KOPT-K1 (cell line): ENCODE measurements around the gene PIGU.

Experiments used
- H3K27ac ChIP-seq: fragments of 200-600 bp; sonication (generic); 2 replicates; pipeline ENCODE4 v1.5.1; 2016; ENCODE audit warnings: antibody characterized with exemption, mild to moderate bottlenecking, low read depth, low read length; ENCODE audit not compliant: poor library complexity, severe bottlenecking
- H3K36me3 ChIP-seq: fragments of 200-600 bp; sonication (generic); 2 replicates; pipeline ENCODE4 v1.5.1; 2017; ENCODE audit warnings: antibody characterized with exemption, mild to moderate bottlenecking, low read length, moderate library complexity; ENCODE audit not compliant: insufficient read depth
- H3K9me3 ChIP-seq: fragments of 200-600 bp; sonication (generic); 2 replicates; pipeline ENCODE4 v1.5.1; 2017; ENCODE audit warnings: antibody characterized with exemption, low read length, mild to moderate bottlenecking; ENCODE audit not compliant: insufficient read depth, poor library complexity, severe bottlenecking

Gene PIGU

GRCh38 chr20:34540596-34541263 lies 136.2 kb downstream of the PIGU start:
- Histone ChIP-seq H3K36me3 (peaks cover 69% of the 10 kb centered on the region), H3K9me3 (no peaks in the 10 kb centered on the region), H3K27ac (no peak overlapping the region)

DNA sequence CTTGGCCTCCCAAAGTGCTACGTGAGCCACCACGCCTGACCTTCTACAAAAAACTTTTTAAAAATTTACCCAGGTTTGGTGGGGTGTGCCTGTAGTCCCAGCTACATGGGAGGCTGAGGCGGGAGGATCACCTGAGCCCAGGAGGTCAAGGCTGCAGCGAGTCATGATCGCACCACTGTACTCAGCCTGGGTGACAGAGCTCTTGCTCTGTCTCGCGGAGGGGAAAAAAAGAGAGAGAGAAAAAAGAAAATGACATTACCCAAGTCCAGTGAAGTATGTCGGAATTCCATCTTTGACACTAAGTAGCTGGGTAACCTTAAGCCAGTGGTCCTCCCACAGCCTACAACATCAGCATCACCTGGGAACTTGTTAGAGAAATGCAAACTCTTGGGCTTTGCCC lies 137.1 kb downstream of the PIGU start:
- Histone ChIP-seq H3K27ac (no peak overlapping the region), H3K36me3 (peaks cover 79% of the 10 kb centered on the region), H3K9me3 (no peaks in the 10 kb centered on the region)

DNA sequence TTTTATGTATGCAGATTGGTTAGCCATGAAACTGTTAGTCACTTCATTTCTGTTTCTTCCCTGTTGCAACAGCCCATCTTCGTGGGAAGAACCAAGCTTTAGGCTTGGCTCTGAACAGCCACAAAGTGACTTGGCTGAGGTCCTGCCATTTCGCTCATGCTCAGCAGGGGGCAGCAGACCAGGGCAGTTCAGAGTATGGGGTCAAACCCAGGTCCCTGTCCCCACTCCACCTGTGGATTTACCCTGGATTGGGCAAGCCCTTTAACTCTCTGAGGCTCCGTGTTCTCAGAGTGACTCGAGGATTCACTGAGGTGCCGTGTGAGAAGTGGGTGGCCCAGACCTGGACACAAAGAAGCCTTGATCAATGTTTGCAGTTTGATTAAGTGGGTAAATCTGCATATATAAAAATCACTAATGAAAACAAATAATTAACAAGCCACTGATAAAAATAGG lies 138.2 kb downstream of the PIGU start:
- no peaks in the 10 kb centered on the region for H3K9me3 ChIP-seq
- H3K27ac ChIP-seq = no peak overlapping the region
- peaks cover 89% of the 10 kb centered on the region for H3K36me3 ChIP-seq

- H3K27ac ChIP-seq = no peak overlapping the region
- H3K36me3 ChIP-seq = peaks cover 97% of the 10 kb centered on the region
- H3K9me3 ChIP-seq = no peaks in the 10 kb centered on the region
Measured at GRCh38 chr20:34537651-34538050, 139.2 kb downstream of the PIGU start.

DNA sequence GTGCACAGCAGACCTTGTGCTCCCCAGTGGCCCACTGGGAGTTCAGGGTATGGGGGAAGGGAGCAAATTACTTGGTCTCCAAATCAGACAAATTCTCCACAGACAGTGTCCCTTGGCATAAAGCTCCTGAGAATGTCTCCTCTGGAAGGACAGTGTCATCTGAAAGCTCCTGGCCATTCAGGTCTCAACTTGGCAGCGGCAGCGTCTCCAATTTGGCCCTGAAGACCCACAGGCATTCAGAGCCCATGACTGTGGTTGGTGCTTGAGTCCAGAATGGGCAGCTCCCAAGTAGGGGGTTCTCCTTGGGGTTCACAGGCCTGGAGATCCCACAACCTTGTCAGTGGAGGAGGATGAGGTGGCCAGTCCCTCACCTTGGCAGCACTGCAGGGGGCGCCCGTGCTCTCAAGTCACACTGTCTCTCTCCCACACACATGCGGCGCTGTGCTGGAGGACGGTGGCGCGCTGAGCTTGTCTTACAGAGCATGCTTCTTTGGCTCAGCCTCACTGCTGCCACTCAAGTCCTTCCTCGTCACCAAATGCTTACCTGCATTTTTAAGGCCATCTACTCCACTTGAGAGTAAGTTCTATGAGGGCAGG lies 140.0 kb downstream of the PIGU start:
- Histone ChIP-seq H3K36me3 (peaks cover 97% of the 10 kb centered on the region), H3K9me3 (no peaks in the 10 kb centered on the region), H3K27ac (no peak overlapping the region)

GRCh38 chr20:34535857-34536256 lies 141.0 kb downstream of the PIGU start:
- Histone ChIP-seq H3K36me3 (peaks cover 97% of the 10 kb centered on the region), H3K9me3 (no peaks in the 10 kb centered on the region), H3K27ac (no peak overlapping the region)

DNA sequence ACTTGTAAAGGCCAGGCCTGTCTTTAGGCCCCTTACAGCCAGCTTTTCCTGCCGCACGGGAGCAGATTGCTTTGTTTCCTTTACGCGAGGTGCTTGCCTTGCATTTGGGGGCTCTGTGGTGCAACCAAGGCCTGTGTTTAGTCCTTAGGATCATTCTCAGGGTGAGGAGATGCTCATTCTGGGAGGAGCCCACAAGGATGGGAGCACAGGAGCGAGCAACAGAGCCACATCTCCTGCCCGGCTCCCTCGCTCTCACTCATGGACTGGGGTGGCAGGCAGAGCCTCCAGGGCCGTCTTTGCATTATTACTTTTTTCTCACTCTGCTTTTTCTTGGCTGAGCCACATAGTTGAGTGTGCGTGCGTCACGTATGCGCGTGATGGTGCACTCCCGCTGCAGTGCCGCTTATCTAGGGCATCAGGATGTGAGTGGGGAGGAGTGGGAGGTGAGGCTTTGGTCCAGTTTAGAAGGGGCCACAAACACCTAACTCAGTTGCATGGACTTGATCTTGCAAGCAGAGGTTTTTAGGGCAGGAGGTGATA lies 141.5 kb downstream of the PIGU start:
- no peaks in the 10 kb centered on the region for H3K9me3 ChIP-seq
- no peak overlapping the region for H3K27ac ChIP-seq
- H3K36me3 ChIP-seq = peaks cover 97% of the 10 kb centered on the region

- Histone ChIP-seq H3K9me3 (no peaks in the 10 kb centered on the region), H3K27ac (no peak overlapping the region), H3K36me3 (peaks cover 97% of the 10 kb centered on the region)
Measured at GRCh38 chr20:34534391-34535165, 142.3 kb downstream of the PIGU start.

DNA sequence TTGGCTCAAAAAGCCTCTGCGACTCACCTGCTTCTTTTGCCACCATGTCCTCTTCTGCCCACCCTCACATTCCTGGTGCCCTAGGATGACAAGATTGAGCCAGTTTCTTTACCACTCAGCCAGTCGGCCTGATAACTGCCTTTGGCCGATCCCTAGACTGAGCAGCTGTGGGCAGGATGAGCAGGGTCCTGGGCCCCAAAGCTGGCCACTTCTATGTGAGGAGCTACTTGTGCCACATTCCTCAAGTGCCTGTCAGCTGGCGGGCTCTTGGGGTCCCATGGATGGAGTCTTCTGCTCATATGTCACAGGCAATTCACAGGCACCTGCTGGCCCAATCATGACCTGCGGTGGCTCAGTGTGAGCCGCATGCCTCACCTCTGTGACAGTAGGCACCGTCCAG lies 144.1 kb downstream of the PIGU start:
- Histone ChIP-seq H3K36me3 (peaks cover 96% of the 10 kb centered on the region), H3K9me3 (no peaks in the 10 kb centered on the region), H3K27ac (no peak overlapping the region)

DNA sequence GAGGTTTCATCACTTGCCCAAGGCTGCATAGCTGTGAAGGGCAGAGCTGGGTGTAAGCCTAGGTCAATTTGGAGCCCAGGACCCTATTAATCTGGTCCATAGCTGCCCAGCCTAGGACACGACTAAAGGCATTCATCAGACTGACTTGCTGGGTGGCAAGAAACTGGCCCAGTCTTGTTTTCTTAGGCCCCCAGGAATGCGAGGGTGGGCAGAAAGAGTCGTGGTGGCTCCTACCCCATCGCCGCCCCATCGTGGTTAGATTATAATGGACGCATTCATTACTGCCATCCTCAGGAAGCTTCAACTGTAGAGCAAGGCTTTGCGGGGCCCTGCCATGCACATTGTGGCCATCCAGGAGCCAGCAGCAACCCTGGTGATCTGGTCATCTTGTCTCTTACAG lies 144.6 kb downstream of the PIGU start:
- Histone ChIP-seq H3K36me3 (peaks cover 96% of the 10 kb centered on the region), H3K9me3 (no peaks in the 10 kb centered on the region), H3K27ac (no peak overlapping the region)

GRCh38 chr20:34531608-34532265 lies 145.2 kb downstream of the PIGU start:
- H3K36me3 ChIP-seq = peaks cover 96% of the 10 kb centered on the region

DNA sequence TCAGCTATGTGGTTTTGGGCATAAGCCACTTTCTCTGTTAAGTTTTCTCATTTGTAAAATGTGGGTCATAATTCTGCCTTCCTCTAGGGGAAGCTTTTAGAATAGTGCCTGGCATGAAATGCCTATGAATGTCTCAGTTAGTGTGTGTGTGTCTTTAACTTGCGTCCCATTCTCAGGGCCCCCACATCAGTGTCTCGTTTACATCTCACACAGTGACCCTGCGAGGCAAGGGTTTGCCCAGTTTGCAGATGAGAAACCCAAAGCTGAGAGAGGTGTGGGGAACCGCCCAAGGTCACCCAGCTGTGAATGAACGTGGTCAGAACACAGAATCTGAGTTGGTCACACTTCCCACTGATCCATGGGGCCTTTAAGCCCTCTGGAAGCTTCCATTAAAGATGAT lies 146.6 kb downstream of the PIGU start:
- no peak overlapping the region for H3K27ac ChIP-seq
- peaks cover 96% of the 10 kb centered on the region for H3K36me3 ChIP-seq
- no peaks in the 10 kb centered on the region for H3K9me3 ChIP-seq

More at GRCh38 chr20:34531608-34532265, 145.2 kb downstream of the PIGU start:
- H3K27ac ChIP-seq = no peak overlapping the region
- H3K9me3 ChIP-seq = no peaks in the 10 kb centered on the region

GRCh38 chr20:34529742-34530141 lies 147.2 kb downstream of the PIGU start:
- peaks cover 96% of the 10 kb centered on the region for H3K36me3 ChIP-seq
- H3K9me3 ChIP-seq = no peaks in the 10 kb centered on the region
- no peak overlapping the region for H3K27ac ChIP-seq

DNA sequence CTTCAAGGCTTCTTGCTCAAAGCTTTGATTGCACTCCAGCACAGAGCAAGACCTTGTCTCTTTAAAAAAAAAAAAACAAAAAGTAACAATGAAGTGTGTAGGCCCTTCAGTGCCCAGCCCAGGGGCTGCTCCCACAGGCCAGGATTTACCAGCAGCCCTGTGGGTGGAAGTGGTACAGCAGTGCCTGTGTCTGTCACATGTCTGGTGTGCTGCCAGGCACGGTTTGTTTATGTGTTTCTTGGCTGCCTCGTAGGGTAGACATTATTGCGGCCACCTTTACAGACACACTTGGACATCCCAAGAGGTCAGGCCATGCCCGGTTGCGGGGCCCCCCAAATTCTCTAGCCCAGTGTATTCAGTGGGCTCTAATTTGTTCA lies 148.0 kb downstream of the PIGU start:
- Histone ChIP-seq H3K9me3 (no peaks in the 10 kb centered on the region), H3K36me3 (peaks cover 95% of the 10 kb centered on the region), H3K27ac (no peak overlapping the region)

GRCh38 chr20:34527016-34527415 lies 149.9 kb downstream of the PIGU start:
- Histone ChIP-seq H3K9me3 (no peaks in the 10 kb centered on the region), H3K27ac (no peak overlapping the region), H3K36me3 (peaks cover 92% of the 10 kb centered on the region)
